Activated gamma-delta T cell treated with Interleukin-2 at 50 U/mL for 16 hours (primary cell): ENCODE data around the gene TSHZ2.

Experiments used
- DNase-seq: peaks from one replicate; pipeline ENCODE4 v3.0.0-alpha.2; 2020

TSHZ2 gene

GRCh38 chr20:53033176-53033575, 61.0 kb downstream of the TSHZ2 start:
- DNase-seq, result no peak

- no peak for DNase-seq
Measured at GRCh38 chr20:53034899-53035298, 62.7 kb downstream of the TSHZ2 start.

GRCh38 chr20:53036992-53037391, 64.8 kb downstream of the TSHZ2 start:
- DNase-seq, result no peak

- DNase-seq, result no peak
Measured at GRCh38 chr20:53037621-53038020, 65.5 kb downstream of the TSHZ2 start.

GRCh38 chr20:53038299-53038698, 66.1 kb downstream of the TSHZ2 start:
- no peak for DNase-seq

GRCh38 chr20:53040693-53041589, 68.8 kb downstream of the TSHZ2 start:
- DNase-seq, result no peak

GRCh38 chr20:53042521-53042920, 70.4 kb downstream of the TSHZ2 start:
- no peak for DNase-seq

- no peak for DNase-seq
Measured at GRCh38 chr20:53044296-53044695, 72.1 kb downstream of the TSHZ2 start.

GRCh38 chr20:53045941-53046340, 73.8 kb downstream of the TSHZ2 start:
- no peak for DNase-seq

- no peak for DNase-seq
Measured at GRCh38 chr20:53047203-53047602, 75.0 kb downstream of the TSHZ2 start.

GRCh38 chr20:53048387-53048786, 76.2 kb downstream of the TSHZ2 start:
- DNase-seq, result no peak

GRCh38 chr20:53050338-53050737, 78.2 kb downstream of the TSHZ2 start:
- DNase-seq, result no peak

- no peak for DNase-seq
Measured at GRCh38 chr20:53052380-53052779, 80.2 kb downstream of the TSHZ2 start.

- no peak for DNase-seq
Measured at GRCh38 chr20:53053595-53053994, 81.4 kb downstream of the TSHZ2 start.

GRCh38 chr20:53055367-53056067, 83.4 kb downstream of the TSHZ2 start:
- no peak for DNase-seq

GRCh38 chr20:53057579-53057978, 85.4 kb downstream of the TSHZ2 start:
- no peak for DNase-seq

GRCh38 chr20:53059848-53060247, 87.7 kb downstream of the TSHZ2 start:
- DNase-seq, result no peak

- DNase-seq, result no peak
Measured at GRCh38 chr20:53061192-53062108, 89.3 kb downstream of the TSHZ2 start.

GRCh38 chr20:53064935-53065334, 92.8 kb downstream of the TSHZ2 start:
- DNase-seq, result no peak

GRCh38 chr20:53068241-53068640, 96.1 kb downstream of the TSHZ2 start:
- no peak for DNase-seq

- no peak for DNase-seq
Measured at GRCh38 chr20:53069132-53069531, 97.0 kb downstream of the TSHZ2 start.

- no peak for DNase-seq
Measured at GRCh38 chr20:53070224-53070623, 98.1 kb downstream of the TSHZ2 start.
